OCI-LY1 (cell line): Measurements from ENCODE around the gene RNF44.

Experiments
- H2AFZ ChIP-seq: fragments of 200-600 bp; sonication (generic), shearing (Covaris generic); 2 replicates; pipeline ENCODE4 v1.6.0; 2014; ENCODE audit warnings: antibody characterized with exemption, mild to moderate bottlenecking, low read length
- H3F3A ChIP-seq: fragments of 200-600 bp; sonication (generic), shearing (Covaris generic); 2 replicates; pipeline ENCODE4 v1.6.0; 2014; ENCODE audit warnings: mild to moderate bottlenecking, antibody characterized with exemption, low read length, moderate library complexity; ENCODE audit not compliant: insufficient read depth
- H3K27ac ChIP-seq: fragments of 200-600 bp; sonication (generic); 2 replicates; pipeline ENCODE4 v1.5.1; 2014; ENCODE audit warnings: low read length, mixed run types, mild to moderate bottlenecking, low read depth; ENCODE audit not compliant: poor library complexity, severe bottlenecking
- H3K27me3 ChIP-seq: fragments of 200-600 bp; sonication (generic); 2 replicates; pipeline ENCODE4 v1.6.0; 2014; ENCODE audit warnings: antibody characterized with exemption, mild to moderate bottlenecking, low read length, moderate library complexity; ENCODE audit not compliant: insufficient read depth
- H3K36me3 ChIP-seq: fragments of 200-600 bp; sonication (generic); 2 replicates; pipeline ENCODE4 v1.6.1; 2014; ENCODE audit warnings: mild to moderate bottlenecking, antibody characterized with exemption, low read length, moderate library complexity, mixed read lengths; ENCODE audit not compliant: insufficient read depth
- H3K4me1 ChIP-seq: fragments of 200-600 bp; sonication (generic); 2 replicates; pipeline ENCODE4 v1.5.1; 2014; ENCODE audit warnings: mild to moderate bottlenecking, low read length, moderate library complexity; ENCODE audit not compliant: insufficient read depth, severe bottlenecking
- H3K4me2 ChIP-seq: fragments of 200-600 bp; sonication (generic), shearing (Covaris generic); 2 replicates; pipeline ENCODE4 v1.6.1; 2014; ENCODE audit warnings: low read length
- H3K4me3 ChIP-seq: fragments of 200-600 bp; sonication (generic); 2 replicates; pipeline ENCODE4 v1.5.1; 2014; ENCODE audit warnings: low read length, low read depth, mild to moderate bottlenecking, mixed read lengths; ENCODE audit not compliant: poor library complexity, severe bottlenecking
- H3K79me2 ChIP-seq: fragments of 200-600 bp; shearing (Covaris generic); 2 replicates; pipeline ENCODE4 v1.6.1; 2016; ENCODE audit warnings: mixed run types, low read length, mixed read lengths; ENCODE audit not compliant: insufficient read depth
- H3K9ac ChIP-seq: fragments of 200-600 bp; sonication (generic), shearing (Covaris generic); 2 replicates; pipeline ENCODE4 v1.6.1; 2014; ENCODE audit warnings: mild to moderate bottlenecking, low read length, mixed read lengths
- H3K9me2 ChIP-seq: fragments of 200-600 bp; sonication (generic), shearing (Covaris generic); 2 replicates; pipeline ENCODE4 v1.6.1; 2014; ENCODE audit warnings: low read depth, mild to moderate bottlenecking, low read length, mixed read lengths
- H3K9me3 ChIP-seq: fragments of 200-600 bp; shearing (Covaris generic); 2 replicates; pipeline ENCODE4 v1.6.1; 2014; ENCODE audit warnings: low read length, mixed read lengths
- H4K20me1 ChIP-seq: fragments of 200-600 bp; sonication (generic), shearing (Covaris generic); 2 replicates; pipeline ENCODE4 v1.6.0; 2016; ENCODE audit warnings: mild to moderate bottlenecking, low read length; ENCODE audit not compliant: insufficient read depth
- EZH2 ChIP-seq: fragments of 200-600 bp; sonication (generic), shearing (Covaris generic); IDR thresholded peaks from 2 replicates; pipeline ENCODE4 v1.8.0; 2017; ENCODE audit warnings: borderline replicate concordance, mixed run types, mild to moderate bottlenecking, antibody characterized with exemption, low read length, moderate library complexity, mixed read lengths
- TF ChIP-seq, protein P1 (sequence below): fragments of 200-600 bp; sonication (generic), shearing (Covaris generic); IDR thresholded peaks from 2 replicates; pipeline ENCODE4 v1.5.1; 2017; ENCODE audit warnings: mild to moderate bottlenecking, antibody characterized with exemption, low read length, moderate library complexity, mixed read lengths

The RNF44 gene

DNA sequence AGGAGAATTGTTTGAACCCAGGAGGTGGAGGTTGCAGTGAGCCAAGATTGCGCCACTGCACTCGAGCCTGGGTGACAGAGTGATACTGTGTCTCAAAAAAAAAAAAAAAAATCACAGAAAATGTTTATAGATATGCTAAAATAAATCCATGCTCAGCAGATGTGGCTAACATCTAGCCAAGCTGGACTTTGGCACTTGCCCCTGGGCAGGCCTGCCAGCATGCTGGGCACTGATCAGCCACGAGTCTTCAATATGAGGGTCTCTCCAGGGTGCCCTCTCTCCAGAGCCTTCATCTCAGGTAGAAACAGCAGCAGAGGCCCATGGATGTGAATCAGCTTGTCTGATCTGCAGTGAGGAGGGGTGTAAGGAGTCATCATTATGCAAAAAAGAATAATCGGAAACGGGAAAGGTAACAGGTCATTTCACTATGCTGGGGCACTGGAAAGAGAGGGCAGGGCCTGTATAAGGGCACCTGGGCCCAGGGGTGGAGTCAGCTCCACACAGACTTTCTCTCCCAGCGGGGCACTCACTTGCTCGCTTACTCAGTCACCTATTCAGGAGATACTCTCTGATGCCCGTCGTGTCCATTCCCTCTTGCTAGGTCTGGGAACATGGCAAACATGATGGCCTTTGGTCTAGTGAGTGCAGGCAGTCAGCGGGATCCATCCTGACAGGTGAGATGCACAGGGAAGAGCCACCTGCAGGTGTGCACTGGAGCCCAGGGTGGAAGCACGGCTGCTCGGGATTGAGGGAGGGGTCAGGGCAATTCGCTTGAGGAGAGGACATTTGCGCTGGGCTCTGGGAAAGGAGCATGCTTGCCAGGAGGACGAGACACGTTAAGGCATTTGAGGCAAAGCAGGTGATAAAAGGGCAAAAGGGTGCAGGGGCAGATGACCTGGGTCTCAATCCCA is 17.1 kb downstream of the RNF44 start:
- Histone ChIP-seq H3K27ac (no peak overlapping the region), H3K4me2 (no peak overlapping the region), H2AFZ (no peak overlapping the region), H3K9me3 (no peaks in the 10 kb centered on the region), H3K27me3 (no peaks in the 10 kb centered on the region), H3K79me2 (no peaks in the 10 kb centered on the region), H3K9ac (no peak overlapping the region), H3K36me3 (no peaks in the 10 kb centered on the region), H3K4me3 (no peak overlapping the region), H3K4me1 (no peaks in the 10 kb centered on the region), H4K20me1 (no peaks in the 10 kb centered on the region), H3K9me2 (no peaks in the 10 kb centered on the region), H3F3A (no peaks in the 10 kb centered on the region)
- TF ChIP-seq, protein P1, sequence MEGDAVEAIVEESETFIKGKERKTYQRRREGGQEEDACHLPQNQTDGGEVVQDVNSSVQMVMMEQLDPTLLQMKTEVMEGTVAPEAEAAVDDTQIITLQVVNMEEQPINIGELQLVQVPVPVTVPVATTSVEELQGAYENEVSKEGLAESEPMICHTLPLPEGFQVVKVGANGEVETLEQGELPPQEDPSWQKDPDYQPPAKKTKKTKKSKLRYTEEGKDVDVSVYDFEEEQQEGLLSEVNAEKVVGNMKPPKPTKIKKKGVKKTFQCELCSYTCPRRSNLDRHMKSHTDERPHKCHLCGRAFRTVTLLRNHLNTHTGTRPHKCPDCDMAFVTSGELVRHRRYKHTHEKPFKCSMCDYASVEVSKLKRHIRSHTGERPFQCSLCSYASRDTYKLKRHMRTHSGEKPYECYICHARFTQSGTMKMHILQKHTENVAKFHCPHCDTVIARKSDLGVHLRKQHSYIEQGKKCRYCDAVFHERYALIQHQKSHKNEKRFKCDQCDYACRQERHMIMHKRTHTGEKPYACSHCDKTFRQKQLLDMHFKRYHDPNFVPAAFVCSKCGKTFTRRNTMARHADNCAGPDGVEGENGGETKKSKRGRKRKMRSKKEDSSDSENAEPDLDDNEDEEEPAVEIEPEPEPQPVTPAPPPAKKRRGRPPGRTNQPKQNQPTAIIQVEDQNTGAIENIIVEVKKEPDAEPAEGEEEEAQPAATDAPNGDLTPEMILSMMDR: no peak
- TF ChIP-seq EZH2: no peak

DNA sequence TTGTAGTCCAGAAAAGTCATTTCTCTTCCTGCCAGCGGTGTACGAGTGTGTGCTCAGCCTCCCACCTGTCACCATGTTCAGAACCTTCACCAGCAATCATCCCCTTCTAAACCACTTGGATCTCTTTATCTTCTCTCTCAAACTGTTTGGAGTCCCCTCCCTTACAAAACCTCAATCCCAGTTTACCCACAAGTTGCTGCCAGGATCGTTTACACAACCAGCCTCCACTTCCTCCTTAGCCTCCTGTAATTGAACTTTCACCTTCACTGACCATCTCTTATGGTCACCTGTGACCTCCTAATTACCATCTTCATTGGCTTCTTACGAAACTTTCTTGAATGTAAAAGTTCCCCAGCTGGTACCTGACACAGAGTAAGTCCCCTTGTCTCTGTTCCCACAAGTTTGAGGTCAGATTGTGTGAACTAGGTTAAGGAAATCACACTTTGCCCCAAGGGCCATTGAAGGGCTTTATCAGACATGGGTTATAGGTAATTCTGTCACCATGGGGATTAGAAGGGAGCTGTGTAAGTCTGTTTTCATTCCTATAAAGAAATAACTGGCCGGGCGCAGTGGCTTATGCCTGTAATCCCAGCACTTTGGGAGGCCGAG is 20.0 kb downstream of the RNF44 start:
- H3K36me3 ChIP-seq: no peaks in the 10 kb centered on the region
- no peaks in the 10 kb centered on the region for H3K27me3 ChIP-seq
- no peak overlapping the region for H3K4me2 ChIP-seq
- H3K27ac ChIP-seq: no peak overlapping the region
- peaks cover 7% of the 10 kb centered on the region for H3K4me1 ChIP-seq
- no peak overlapping the region for H3K4me3 ChIP-seq
- no peaks in the 10 kb centered on the region for H3K9me2 ChIP-seq
- no peaks in the 10 kb centered on the region for H4K20me1 ChIP-seq
- H3K9ac ChIP-seq: no peak overlapping the region
- no peaks in the 10 kb centered on the region for H3K9me3 ChIP-seq
- H2AFZ ChIP-seq: no peak overlapping the region
- no peaks in the 10 kb centered on the region for H3F3A ChIP-seq
- TF ChIP-seq, protein P1: no peak
- no peak for TF ChIP-seq EZH2
- H3K79me2 ChIP-seq: no peaks in the 10 kb centered on the region

GRCh38 chr5:176515396-176515795 is 21.8 kb downstream of the RNF44 start:
- Histone ChIP-seq H3K4me3 (no peak overlapping the region), H3K79me2 (no peaks in the 10 kb centered on the region)

More at GRCh38 chr5:176515396-176515795, 21.8 kb downstream of the RNF44 start:
- Histone ChIP-seq H4K20me1 (no peaks in the 10 kb centered on the region), H3F3A (no peaks in the 10 kb centered on the region), H3K4me1 (peaks cover 7% of the 10 kb centered on the region), H3K36me3 (no peaks in the 10 kb centered on the region), H2AFZ (no peak overlapping the region), H3K9ac (no peak overlapping the region), H3K27ac (no peak overlapping the region), H3K4me2 (no peak overlapping the region), H3K9me3 (no peaks in the 10 kb centered on the region), H3K9me2 (no peaks in the 10 kb centered on the region), H3K27me3 (no peaks in the 10 kb centered on the region)
- no peak for TF ChIP-seq EZH2
- TF ChIP-seq, protein P1: no peak
